Measurements from ENCODE around the gene EPM2A.
"Not testable (repeated sequence)": the region's sequence is repeated elsewhere in the genome, so short reads cannot be mapped to it uniquely, and the experiment has no call there.

- not testable (repeated sequence) for TF ChIP-seq CTCF (IDR thresholded peaks at IDR 0.05); POLR2AphosphoS5 (IDR thresholded peaks at IDR 0.05; ENCODE audit: insufficient read depth in 1 of 2, low read depth in 1 of 2)
Measured at GRCh38 chr6:145742472-145742871, 7.2 kb upstream of the EPM2A start.

Measured in vagina (tissue), 2 donors.